HFF-Myc (cell line): ENCODE measurements around the gene UPF3A.

Experiments used
- DNase-seq: peaks from one replicate; pipeline ENCODE4 v3.0.0-alpha.2; 2011; ENCODE audit warnings: low read depth; ENCODE audit errors: extremely low read depth
- H3K4me3 ChIP-seq: replicated peaks from 2 replicates; pipeline ENCODE4 v1.5.1; 2011; ENCODE audit warnings: low read depth, mild to moderate bottlenecking, control low read depth, low read length
- TF ChIP-seq, protein P1 (sequence below): IDR thresholded peaks from 2 replicates; pipeline ENCODE4 v1.5.1; 2012; ENCODE audit warnings: mild to moderate bottlenecking, low read depth, low read length, control low read depth; ENCODE audit errors: missing control alignments

The UPF3A gene

DNA sequence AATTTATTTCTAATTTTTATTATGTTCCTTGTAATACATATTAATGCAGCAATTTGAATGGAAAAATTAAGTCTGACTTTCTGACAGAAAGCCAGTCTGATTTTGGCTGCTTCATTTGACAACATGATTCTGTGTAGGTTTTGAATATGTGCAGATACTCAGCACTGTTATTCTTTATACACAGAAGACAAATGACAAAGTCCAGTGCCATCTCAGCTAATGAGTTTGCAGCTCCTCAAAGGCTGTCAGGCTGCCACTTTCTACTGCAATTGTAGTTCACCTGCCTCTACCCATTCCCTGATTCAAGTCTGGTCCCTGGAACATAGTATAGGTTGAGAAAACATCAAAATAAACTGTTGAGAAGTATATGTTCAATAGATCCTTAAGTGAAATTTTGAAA, 30.0 kb downstream of the UPF3A start:
- TF ChIP-seq, protein P1, sequence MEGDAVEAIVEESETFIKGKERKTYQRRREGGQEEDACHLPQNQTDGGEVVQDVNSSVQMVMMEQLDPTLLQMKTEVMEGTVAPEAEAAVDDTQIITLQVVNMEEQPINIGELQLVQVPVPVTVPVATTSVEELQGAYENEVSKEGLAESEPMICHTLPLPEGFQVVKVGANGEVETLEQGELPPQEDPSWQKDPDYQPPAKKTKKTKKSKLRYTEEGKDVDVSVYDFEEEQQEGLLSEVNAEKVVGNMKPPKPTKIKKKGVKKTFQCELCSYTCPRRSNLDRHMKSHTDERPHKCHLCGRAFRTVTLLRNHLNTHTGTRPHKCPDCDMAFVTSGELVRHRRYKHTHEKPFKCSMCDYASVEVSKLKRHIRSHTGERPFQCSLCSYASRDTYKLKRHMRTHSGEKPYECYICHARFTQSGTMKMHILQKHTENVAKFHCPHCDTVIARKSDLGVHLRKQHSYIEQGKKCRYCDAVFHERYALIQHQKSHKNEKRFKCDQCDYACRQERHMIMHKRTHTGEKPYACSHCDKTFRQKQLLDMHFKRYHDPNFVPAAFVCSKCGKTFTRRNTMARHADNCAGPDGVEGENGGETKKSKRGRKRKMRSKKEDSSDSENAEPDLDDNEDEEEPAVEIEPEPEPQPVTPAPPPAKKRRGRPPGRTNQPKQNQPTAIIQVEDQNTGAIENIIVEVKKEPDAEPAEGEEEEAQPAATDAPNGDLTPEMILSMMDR = no peak
- no peak for DNase-seq
- H3K4me3 ChIP-seq = no peak overlapping the region

DNA sequence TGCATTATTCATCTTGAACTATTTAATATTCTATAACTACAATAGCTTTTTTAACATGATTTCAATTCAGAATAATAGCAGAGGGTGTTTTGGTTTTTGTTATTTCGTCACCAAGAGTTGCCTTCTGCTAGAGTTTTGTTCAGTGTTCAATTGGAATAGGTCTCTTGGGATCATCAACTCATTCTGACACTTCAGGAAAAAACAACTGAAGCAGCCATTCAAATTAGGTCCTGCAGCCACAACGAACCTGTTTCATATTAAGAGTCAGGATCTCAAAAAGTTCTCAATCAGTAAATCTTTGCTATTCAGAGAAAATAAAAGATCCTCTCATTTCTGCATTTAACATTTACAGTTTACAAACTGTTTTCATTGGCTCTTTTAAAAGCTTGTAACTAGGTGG, 30.5 kb downstream of the UPF3A start:
- TF ChIP-seq, protein P1 = no peak
- H3K4me3 ChIP-seq = no peak overlapping the region
- no peak for DNase-seq

DNA sequence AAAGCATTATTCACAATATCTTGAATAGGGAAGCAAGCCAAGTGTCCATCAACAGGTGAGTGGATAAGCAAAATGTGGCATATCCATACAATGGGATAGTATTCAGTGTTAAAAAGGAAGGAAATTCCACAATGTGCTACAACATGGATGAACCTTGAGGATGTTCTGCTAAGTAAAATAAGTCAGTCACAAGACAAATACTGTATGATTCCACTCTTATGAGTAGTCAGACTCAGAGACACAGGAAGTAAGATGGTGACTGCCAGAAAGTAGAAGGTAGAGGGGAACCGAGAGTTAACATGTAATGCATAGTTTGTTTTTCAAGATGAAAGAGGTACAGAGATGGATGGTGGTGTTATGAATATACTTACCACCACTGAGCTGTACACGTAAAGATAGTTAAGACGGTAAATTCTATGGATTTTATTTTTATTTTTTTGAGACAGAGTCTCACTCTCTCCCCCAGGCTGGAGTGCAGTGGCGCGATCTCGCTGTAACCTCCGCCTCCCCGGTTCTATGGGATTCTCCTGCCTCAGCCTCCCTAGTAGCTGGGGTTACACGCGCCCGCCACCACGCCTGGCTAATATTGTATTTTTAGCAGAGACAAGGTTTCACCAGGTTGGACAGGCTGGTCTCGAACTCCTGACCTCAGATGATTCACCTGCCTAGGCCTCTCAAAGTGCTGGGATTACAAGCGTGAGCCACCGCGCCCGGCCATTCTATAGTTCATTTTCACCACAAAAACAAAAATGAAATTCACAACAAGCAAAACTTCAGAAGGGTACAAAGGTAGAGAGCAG, 31.9 kb downstream of the UPF3A start:
- peak overlapping the region; percentile 62 for H3K4me3 ChIP-seq
- TF ChIP-seq, protein P1 = no peak
- DNase-seq = no peak

DNA sequence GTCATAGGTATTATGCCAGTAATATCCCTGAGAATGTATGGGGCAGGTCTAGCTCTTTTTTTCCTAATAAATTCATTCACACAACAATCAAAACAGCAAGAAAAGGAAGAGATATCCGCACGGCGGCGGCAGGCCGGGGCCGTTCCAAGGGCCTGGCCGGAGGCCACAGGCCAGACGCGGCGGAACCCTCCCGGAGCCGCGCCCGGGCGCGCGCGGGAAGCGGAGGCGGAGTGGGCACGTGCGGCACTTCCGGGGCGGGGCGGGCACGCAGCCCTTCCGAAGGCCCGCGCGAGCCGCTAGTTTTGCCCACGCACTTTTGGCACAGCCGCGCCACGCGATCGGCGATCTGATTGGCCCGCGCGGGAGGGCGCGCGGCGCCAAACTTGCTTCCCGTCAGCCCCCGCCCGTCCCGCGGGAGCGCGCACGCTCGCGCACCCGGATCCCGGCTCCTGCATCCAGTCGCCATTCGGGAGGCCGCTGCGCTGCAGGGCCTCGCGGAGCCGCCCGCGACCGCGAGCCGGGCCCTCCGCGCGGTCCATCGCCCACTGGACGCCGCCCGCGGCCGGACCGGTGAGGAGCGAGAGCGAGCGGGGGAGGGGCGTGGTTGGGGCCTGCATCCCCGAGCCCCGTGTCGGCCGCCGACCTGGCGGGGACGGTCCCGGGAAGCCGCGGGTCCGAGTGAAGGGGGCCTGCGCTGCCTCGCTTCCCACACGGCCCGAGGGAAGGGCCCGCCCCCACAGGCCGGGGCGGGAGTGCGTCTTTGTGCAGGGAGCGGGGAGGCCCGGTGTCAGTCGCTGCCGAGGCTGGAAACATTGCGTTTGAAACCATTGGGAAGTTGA, 32.9 kb downstream of the UPF3A start, which contains the start of gene CHAMP1:
CHAMP1 (plus strand) TSS at position 430 of the 839 bp plus-strand sequence. CDS start 9,340 bp downstream, outside the sequence.
- peak within 1 kb of the TSS; percentile 62 for H3K4me3 ChIP-seq
- DNase-seq = peak; percentile 77
- TF ChIP-seq, protein P1 = no peak

DNA sequence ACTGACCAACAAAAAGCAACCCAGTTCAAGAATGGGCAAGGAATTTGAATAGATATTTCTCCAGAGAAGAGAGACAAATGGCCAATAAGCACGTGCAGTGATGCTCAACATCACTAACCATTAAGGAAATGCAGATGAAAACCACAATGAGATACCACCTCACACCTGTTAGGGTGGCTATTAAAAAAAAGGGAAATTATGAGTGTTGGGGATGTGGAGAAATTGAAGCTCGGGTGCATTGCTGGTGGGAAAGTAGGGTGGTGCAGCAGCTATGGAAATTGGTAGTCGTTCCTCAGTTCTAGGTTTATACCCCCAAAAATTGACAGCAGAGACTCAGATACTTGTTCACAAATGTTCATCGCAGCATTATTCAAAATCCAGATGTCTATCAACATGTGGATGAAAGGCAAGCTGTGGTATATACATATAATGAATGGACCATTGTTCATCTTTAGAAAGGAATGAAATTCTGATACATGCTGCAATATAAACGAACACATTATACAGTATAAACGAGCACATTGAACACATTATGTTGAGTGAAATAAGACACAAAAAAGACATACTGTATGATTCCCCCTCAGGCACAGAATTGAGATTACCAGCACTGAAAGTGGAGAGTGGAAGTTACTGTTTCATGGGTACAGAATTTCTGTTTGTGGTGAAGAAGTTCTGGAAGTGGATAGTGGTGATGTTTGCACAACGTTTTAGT, 33.8 kb downstream of the UPF3A start:
- H3K4me3 ChIP-seq = peak overlapping the region; percentile 62
- DNase-seq = no peak
- TF ChIP-seq, protein P1 = no peak

DNA sequence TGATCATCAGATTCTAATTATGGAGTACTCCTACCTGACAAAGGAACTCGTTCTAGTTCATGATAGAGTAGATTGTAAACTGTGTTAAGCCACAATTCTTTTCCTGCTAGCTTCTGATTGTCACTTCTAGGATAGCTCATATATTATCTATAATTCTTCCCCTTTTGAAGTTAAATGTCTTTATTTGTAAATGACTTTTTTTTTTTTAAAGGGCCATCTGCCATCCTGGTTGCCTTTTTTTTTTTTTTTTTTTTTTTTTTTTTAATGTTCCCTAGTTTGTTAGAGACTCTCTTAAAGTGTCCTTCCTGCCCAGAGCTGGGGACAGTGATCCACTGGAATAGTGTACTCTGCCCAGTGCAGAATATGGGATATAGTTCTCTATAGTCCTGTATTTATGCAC, 37.2 kb downstream of the UPF3A start:
- no peak for DNase-seq
- TF ChIP-seq, protein P1 = no peak
- no peak overlapping the region for H3K4me3 ChIP-seq
